NB4 (cell line): ENCODE data around the gene PDE4D.

Experiments used
- MYC ChIP-seq: IDR thresholded peaks from 2 replicates; pipeline ENCODE4 v1.6.1; 2011; ENCODE audit warnings: low read depth, low read length
- POLR2A ChIP-seq: IDR thresholded peaks from 2 replicates; pipeline ENCODE4 v1.6.1; 2011; ENCODE audit warnings: mild to moderate bottlenecking; ENCODE audit not compliant: insufficient read length; ENCODE audit errors: extremely low read depth
- TF ChIP-seq, protein P1 (sequence below): IDR thresholded peaks from one replicate; pipeline ENCODE4 v1.5.1; 2012; ENCODE audit warnings: low read depth, low read length
- TF ChIP-seq, protein P2 (sequence below): IDR thresholded peaks from 2 replicates; pipeline ENCODE4 v1.6.1; 2011; ENCODE audit warnings: low read depth, low read length

DNA sequence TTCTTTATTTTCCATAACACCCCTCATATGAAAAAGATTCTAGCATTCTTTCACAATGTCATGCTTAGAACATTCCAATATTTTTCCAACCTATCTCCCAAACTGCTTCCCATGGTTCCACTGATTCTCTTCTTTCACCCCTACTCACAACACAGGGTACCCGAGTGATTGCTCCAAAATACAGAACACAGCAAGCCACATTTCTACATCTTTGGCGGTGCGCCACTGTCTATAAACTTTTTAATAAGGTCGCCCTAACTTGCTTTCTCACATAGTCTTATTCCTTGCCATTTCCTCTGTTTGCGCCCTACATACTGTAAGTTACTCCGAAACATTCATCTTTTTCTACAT lies 793.6 kb downstream of the PDE4D start:
- TF ChIP-seq, protein P1, sequence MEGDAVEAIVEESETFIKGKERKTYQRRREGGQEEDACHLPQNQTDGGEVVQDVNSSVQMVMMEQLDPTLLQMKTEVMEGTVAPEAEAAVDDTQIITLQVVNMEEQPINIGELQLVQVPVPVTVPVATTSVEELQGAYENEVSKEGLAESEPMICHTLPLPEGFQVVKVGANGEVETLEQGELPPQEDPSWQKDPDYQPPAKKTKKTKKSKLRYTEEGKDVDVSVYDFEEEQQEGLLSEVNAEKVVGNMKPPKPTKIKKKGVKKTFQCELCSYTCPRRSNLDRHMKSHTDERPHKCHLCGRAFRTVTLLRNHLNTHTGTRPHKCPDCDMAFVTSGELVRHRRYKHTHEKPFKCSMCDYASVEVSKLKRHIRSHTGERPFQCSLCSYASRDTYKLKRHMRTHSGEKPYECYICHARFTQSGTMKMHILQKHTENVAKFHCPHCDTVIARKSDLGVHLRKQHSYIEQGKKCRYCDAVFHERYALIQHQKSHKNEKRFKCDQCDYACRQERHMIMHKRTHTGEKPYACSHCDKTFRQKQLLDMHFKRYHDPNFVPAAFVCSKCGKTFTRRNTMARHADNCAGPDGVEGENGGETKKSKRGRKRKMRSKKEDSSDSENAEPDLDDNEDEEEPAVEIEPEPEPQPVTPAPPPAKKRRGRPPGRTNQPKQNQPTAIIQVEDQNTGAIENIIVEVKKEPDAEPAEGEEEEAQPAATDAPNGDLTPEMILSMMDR, result no peak
- TF ChIP-seq, protein P2, sequence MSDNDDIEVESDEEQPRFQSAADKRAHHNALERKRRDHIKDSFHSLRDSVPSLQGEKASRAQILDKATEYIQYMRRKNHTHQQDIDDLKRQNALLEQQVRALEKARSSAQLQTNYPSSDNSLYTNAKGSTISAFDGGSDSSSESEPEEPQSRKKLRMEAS, result no peak
- no peak for TF ChIP-seq POLR2A
- no peak for TF ChIP-seq MYC
